Panc1 (cell line): ENCODE data around the gene PIGU. TPM values are rescaled to one million over a fixed set of nuclear protein-coding genes. Genes with fewer than 3 reads are reported as not detected.
A peak's percentile ranks its signal among the peaks of the same experiment; 100 is the strongest.

Source experiments
- ATAC-seq: fragments of 200-7000 bp; cut with Tn5 transposase; 2 replicates; pipeline ENCODE4 v1.9.1; 2020; ENCODE audit warnings: mild to moderate bottlenecking, moderate library complexity
- BruUV-seq: library from RNA; stranded (reverse); fragments of 400-500 nt; replicated peaks from 2 replicates; lab custom pipeline; 2021; lab: Mats Ljungman, UMichigan
- CTCF ChIA-PET: fragments of 300-600 bp; sonication (Branson Sonifier 250); formaldehyde crosslinking; loops from one replicate; lab custom pipeline; 2022; ENCODE audit warnings: antibody characterized with exemption; lab: Charles Lee
- POLR2A ChIA-PET: fragments of 300-600 bp; sonication (Branson Sonifier 250); formaldehyde crosslinking; loops from one replicate; lab custom pipeline; 2022; ENCODE audit warnings: antibody characterized with exemption; lab: Charles Lee
- DNase-seq: peaks from one replicate; pipeline ENCODE4 v3.0.0-alpha.2; 2010; ENCODE audit warnings: low read depth, low spot score
- H3K27ac ChIP-seq: 2 replicates; pipeline ENCODE4 v1.5.1; 2011; ENCODE audit warnings: mild to moderate bottlenecking, low read length, inconsistent platforms
- H3K27me3 ChIP-seq: fragments of 200-500 bp; sonication (Bioruptor generic); 2 replicates; pipeline ENCODE4 v1.6.0; 2014; ENCODE audit warnings: low read length, inconsistent platforms; ENCODE audit not compliant: control insufficient read depth, insufficient read depth
- H3K36me3 ChIP-seq: fragments of 200-500 bp; sonication (Bioruptor generic); 2 replicates; pipeline ENCODE4 v1.5.1; 2014; ENCODE audit warnings: inconsistent platforms, mild to moderate bottlenecking, low read length, moderate library complexity; ENCODE audit not compliant: control insufficient read depth, insufficient read depth
- H3K4me1 ChIP-seq: 2 replicates; pipeline ENCODE4 v1.5.1; 2011; ENCODE audit warnings: inconsistent platforms, mild to moderate bottlenecking, low read length, moderate library complexity; ENCODE audit not compliant: control insufficient read depth, insufficient read depth
- H3K4me3 ChIP-seq, 2 experiments: 2 replicates each; pipeline ENCODE4 v1.5.1; 2011 to 2012; ENCODE audit warnings: low read depth in 2 of 2, low read length in 2 of 2, mild to moderate bottlenecking in 2 of 2, inconsistent platforms in 1 of 2, moderate library complexity in 1 of 2
- H3K9me3 ChIP-seq: fragments of 200-500 bp; sonication (Bioruptor generic); 2 replicates; pipeline ENCODE4 v1.5.1; 2014; ENCODE audit warnings: low read depth, mild to moderate bottlenecking, inconsistent platforms, low read length, moderate library complexity; ENCODE audit not compliant: control insufficient read depth, insufficient read depth
- CTCF ChIP-seq: fragments of 450-650 bp; IDR thresholded peaks from 2 replicates; pipeline ENCODE4 v1.5.1; 2017; ENCODE audit warnings: mild to moderate bottlenecking
- POLR2AphosphoS5 ChIP-seq: IDR thresholded peaks from 2 replicates; pipeline ENCODE4 v1.6.1; 2012; ENCODE audit warnings: mild to moderate bottlenecking, low read depth, low read length, moderate library complexity
- SIN3A ChIP-seq: IDR thresholded peaks from 2 replicates; pipeline ENCODE4 v1.6.1; 2012; ENCODE audit warnings: low read depth, mild to moderate bottlenecking, low read length, moderate library complexity, borderline replicate concordance; ENCODE audit not compliant: insufficient read depth
- in situ Hi-C: cut with HindIII; loops from 2 replicates; pipeline ENCODE4 v1.10.0; 2016; ENCODE audit warnings: low sequenced_read_pairs, low pct_unique_long_range_greater_than_20kb
- intact Hi-C: fragments of 100-400 bp; cut with micrococcal nuclease; formaldehyde crosslinking; loops from one replicate; pipeline ENCODE4 v1.10.0; 2022; ENCODE audit not compliant: unreplicated experiment
- total RNA-seq: library from RNA; stranded (reverse); gene quantifications from one replicate; pipeline ENCODE4 v1.2.1, GENCODE V29; 2021; ENCODE audit not compliant: unreplicated experiment

Gene PIGU
- total RNA-seq, 1 experiment from 2014 or later = 22.9 TPM

GRCh38 chr20:34709044-34709830 lies 32.3 kb upstream of the PIGU start:
- intact Hi-C loops (loop anchor here (2.0 to 10.0 kb wide), 2 partner anchors 144 to 170 kb away; no protein-coding TSS in a partner anchor), in situ Hi-C loops (no loop called here)
- CTCF ChIA-PET = interaction anchor here (0.7 kb wide), 2 partner anchors 110 to 959 kb away, joined by 3 read pairs; no protein-coding TSS in a partner anchor
- H3K4me1 ChIP-seq = peaks cover 13% of the 10 kb centered on the region
- TF ChIP-seq POLR2AphosphoS5 (peak; percentile 34), CTCF (no peak), SIN3A (0 out of 2 replicates have a peak, but pooled peaks have one; percentile 46)
- peak overlapping the region; percentile 90 for H3K27ac ChIP-seq
- peak; percentile 86 for ATAC-seq
- no peaks in the 10 kb centered on the region for H3K27me3 ChIP-seq
- no peak for DNase-seq
- POLR2A ChIA-PET = interaction anchor here (0.7 kb wide), 3 partner anchors 13 to 154 kb away, joined by 3 to 4 read pairs (median 3); partner anchors contain the start of gene PIGU
- H3K4me3 ChIP-seq = peak overlapping the region; percentile 77 to 79
- peaks cover 2% of the 10 kb centered on the region; the same call in 1 of the 2 replicates for H3K36me3 ChIP-seq
- H3K9me3 ChIP-seq = no peaks in the 10 kb centered on the region
- no TSS peak for BruUV-seq

- in situ Hi-C loops (no loop called here), intact Hi-C loops (loop anchor here (2.0 to 10.0 kb wide), 2 partner anchors 144 to 170 kb away; no protein-coding TSS in a partner anchor)
- DNase-seq = no peak
- no peaks in the 10 kb centered on the region for H3K9me3 ChIP-seq
- TF ChIP-seq CTCF (peak; percentile 90), SIN3A (no peak)
- peaks cover 2% of the 10 kb centered on the region; the same call in 1 of the 2 replicates for H3K36me3 ChIP-seq
- BruUV-seq = no TSS peak
- peaks cover 13% of the 10 kb centered on the region for H3K4me1 ChIP-seq
- CTCF ChIA-PET = interaction anchor here (0.7 to 1.0 kb wide), 2 partner anchors 83 to 396 kb away, joined by 3 to 8 read pairs; no protein-coding TSS in a partner anchor
- peak overlapping the region; percentile 44; the same call in 1 of the 2 replicates for H3K27ac ChIP-seq
- H3K4me3 ChIP-seq = peak overlapping the region; percentile 77 to 79
- POLR2A ChIA-PET = interaction anchor here (0.7 kb wide), 1 partner anchor 32 kb away, joined by 4 read pairs; the partner anchor contains the start of gene PIGU
- H3K27me3 ChIP-seq = no peaks in the 10 kb centered on the region
- ATAC-seq = peak; percentile 32
Observed at GRCh38 chr20:34708621-34709043, 31.7 kb upstream of the PIGU start.
